PC-9 (cell line): ENCODE data around the gene PATJ.
"Not testable (repeated sequence)": the region's sequence is repeated elsewhere in the genome, so short reads cannot be mapped to it uniquely, and the experiment has no call there.

Experiments
- CTCF ChIP-seq: fragments of 200-600 bp; sonication (generic); conservative IDR thresholded peaks from 2 replicates; pipeline ENCODE4 v1.6.1; 2017; ENCODE audit warnings: mixed run types, antibody characterized with exemption, mild to moderate bottlenecking, moderate library complexity
- EZH2 ChIP-seq: fragments of 200-600 bp; sonication (generic); IDR thresholded peaks from 2 replicates; pipeline ENCODE4 v1.8.0; 2017; ENCODE audit warnings: antibody characterized with exemption, low read depth

GRCh38 chr1:61966450-61967225, 224.4 kb downstream of the PATJ start:
- TF ChIP-seq CTCF, EZH2: not testable (repeated sequence)
